GM12878 (cell line): ENCODE results near the gene CACTIN. TPM values are rescaled to one million over a fixed set of nuclear protein-coding genes. Genes with fewer than 3 reads are reported as not detected.
A peak's percentile ranks its signal among the peaks of the same experiment; 100 is the strongest.

Experiments used
- ASH2L ChIP-seq: fragments of 300-600, 200-600 bp; sonication (generic); IDR thresholded peaks from 2 replicates; pipeline ENCODE4 v1.6.1; 2017; ENCODE audit warnings: low read depth, mild to moderate bottlenecking, borderline replicate concordance
- EGR1 ChIP-seq, 2 experiments: IDR thresholded peaks; 1 replicate in 1 of 2; 2 replicates in 1 of 2; pipeline ENCODE4 v1.6.1; 2011 to 2012; ENCODE audit warnings: low read depth in 2 of 2, low read length in 2 of 2, borderline replicate concordance in 1 of 2, mild to moderate bottlenecking in 1 of 2, moderate library complexity in 1 of 2
- EP300 ChIP-seq, 2 experiments: fragments of 150-350 bp in 1 of 2; IDR thresholded peaks; 2 replicates each; pipeline ENCODE4 v1.6.1; 2011 to 2012; ENCODE audit warnings: low read depth in 2 of 2, low read length in 2 of 2, borderline replicate concordance in 1 of 2, improper control_type of control experiment in 1 of 2, inconsistent platforms in 1 of 2; ENCODE audit not compliant: control insufficient read depth in 1 of 2
- ESRRA ChIP-seq: IDR thresholded peaks from 2 replicates; pipeline ENCODE4 v1.6.1; 2012; ENCODE audit warnings: mild to moderate bottlenecking, low read length, improper control_type of control experiment
- EZH2 ChIP-seq: IDR thresholded peaks from 2 replicates; pipeline ENCODE4 v1.6.1; 2012; ENCODE audit warnings: low read depth, mild to moderate bottlenecking, control low read depth, inconsistent platforms, low read length, borderline replicate concordance; ENCODE audit not compliant: control insufficient read depth
- FOXK2 ChIP-seq: fragments of 450-650 bp; IDR thresholded peaks from 2 replicates; pipeline ENCODE4 v1.6.1; 2017; ENCODE audit warnings: mild to moderate bottlenecking, moderate library complexity
- GABPA ChIP-seq: IDR thresholded peaks from 2 replicates; pipeline ENCODE4 v1.6.1; 2014; ENCODE audit warnings: antibody characterized with exemption, low read depth, mild to moderate bottlenecking, inconsistent platforms
- GATAD2B ChIP-seq: fragments of 450-650 bp; conservative IDR thresholded peaks from 2 replicates; pipeline ENCODE4 v1.6.1; 2017; ENCODE audit warnings: low read depth, mild to moderate bottlenecking, moderate library complexity
- HCFC1 ChIP-seq: fragments of 150-350 bp; IDR thresholded peaks from 2 replicates; pipeline ENCODE4 v1.6.1; 2014; ENCODE audit warnings: low read length
- HDGF ChIP-seq: fragments of 450-650 bp; IDR thresholded peaks from 2 replicates; pipeline ENCODE4 v1.6.1; 2016; ENCODE audit warnings: antibody characterized with exemption
- LARP7 ChIP-seq: fragments of 450-650 bp; IDR thresholded peaks from 2 replicates; pipeline ENCODE4 v1.6.1; 2017; ENCODE audit warnings: mild to moderate bottlenecking
- MAX ChIP-seq: IDR thresholded peaks from 2 replicates; pipeline ENCODE4 v1.6.1; 2012; ENCODE audit warnings: low read depth, low read length, improper control_type of control experiment
- MYB ChIP-seq: fragments of 150-350 bp; IDR thresholded peaks from 2 replicates; pipeline ENCODE4 v1.6.1; 2014; ENCODE audit warnings: mild to moderate bottlenecking, low read depth, low read length, borderline replicate concordance
- NFIC ChIP-seq: IDR thresholded peaks from 2 replicates; pipeline ENCODE4 v1.6.1; 2012; ENCODE audit warnings: low read depth, mild to moderate bottlenecking, inconsistent platforms, low read length, moderate library complexity
- NRF1 ChIP-seq: conservative IDR thresholded peaks from 2 replicates; pipeline ENCODE4 v1.6.1; 2011; ENCODE audit warnings: mild to moderate bottlenecking, low read depth, low read length, improper control_type of control experiment
- PAX8 ChIP-seq: fragments of 450-650 bp; IDR thresholded peaks from 2 replicates; pipeline ENCODE4 v1.6.1; 2017; ENCODE audit warnings: mild to moderate bottlenecking, moderate library complexity
- POLR2AphosphoS2 ChIP-seq: IDR thresholded peaks from 2 replicates; pipeline ENCODE4 v1.6.1; 2011; ENCODE audit warnings: low read depth, mild to moderate bottlenecking, low read length, improper control_type of control experiment, moderate library complexity
- RAD51 ChIP-seq: fragments of 450-650 bp; IDR thresholded peaks from 2 replicates; pipeline ENCODE4 v1.6.1; 2016; ENCODE audit warnings: moderate library complexity, mild to moderate bottlenecking, inconsistent platforms
- RBBP5 ChIP-seq: fragments of 200-600 bp; sonication (generic); conservative IDR thresholded peaks from 2 replicates; pipeline ENCODE4 v1.6.1; 2016
- RCOR1 ChIP-seq: conservative IDR thresholded peaks from 2 replicates; pipeline ENCODE4 v1.6.1; 2012; ENCODE audit warnings: low read depth, low read length, improper control_type of control experiment
- RELA ChIP-seq: fragments of 450-650 bp; IDR thresholded peaks from 2 replicates; pipeline ENCODE4 v1.8.0; 2014; ENCODE audit warnings: borderline replicate concordance; ENCODE audit not compliant: partially characterized antibody
- SIN3A ChIP-seq: IDR thresholded peaks from 2 replicates; pipeline ENCODE4 v1.6.1; 2012; ENCODE audit warnings: low read depth, low read length, improper control_type of control experiment
- ZNF274 ChIP-seq: IDR thresholded peaks from one replicate; pipeline ENCODE4 v1.8.0; 2011; ENCODE audit not compliant: insufficient read length, insufficient read depth
- polyA plus RNA-seq, 11 experiments: library from polyadenylated mRNA; depleted of rRNA in 4 of 11; unstranded in 6 of 11; stranded (reverse) in 5 of 11; fragments of >200 nt; fragmentation: Nextera tagmentation in 4 of 11; fragmentation: Illumina TruSeq in 1 of 11; extraction: Ambion mirVana in 4 of 11; extraction: Trizol in 1 of 11; gene quantifications; 1 replicate in 1 of 11; 2 replicates in 10 of 11; pipeline versions ENCODE4 v1.2.1 to v1.2.3, GENCODE V29; 2011 to 2016; ENCODE audit warnings: inconsistent platforms in 2 of 11, missing spikeins in 2 of 11, low read depth in 1 of 11
- total RNA-seq, 4 experiments: library from RNA; depleted of rRNA in 3 of 4; stranded (reverse); fragments of >200 nt in 3 of 4; fragmentation: Illumina TruSeq in 1 of 4; extraction: Trizol in 1 of 4; gene quantifications; 2 replicates each; pipeline versions ENCODE4 v1.2.1 to v1.2.3, GENCODE V29; 2013 to 2021
- TF ChIP-seq, protein P1 (sequence below): IDR thresholded peaks from 2 replicates; pipeline ENCODE4 v1.6.1; 2012; ENCODE audit warnings: low read length, inconsistent platforms
- TF ChIP-seq, protein P2 (sequence below): IDR thresholded peaks from 2 replicates; pipeline ENCODE4 v1.6.1; 2011; ENCODE audit warnings: borderline replicate concordance, low read depth, mild to moderate bottlenecking, moderate library complexity, mixed read lengths, low read length; ENCODE audit not compliant: insufficient read depth; ENCODE audit errors: extremely low read length

CACTIN gene
- total and polyA plus RNA-seq, 10 of the 15 experiments (the other 5 are each of a cell fraction or from before 2014, with no cell fraction given), result 0.40 to 31.4 (median 12.5) TPM

DNA sequence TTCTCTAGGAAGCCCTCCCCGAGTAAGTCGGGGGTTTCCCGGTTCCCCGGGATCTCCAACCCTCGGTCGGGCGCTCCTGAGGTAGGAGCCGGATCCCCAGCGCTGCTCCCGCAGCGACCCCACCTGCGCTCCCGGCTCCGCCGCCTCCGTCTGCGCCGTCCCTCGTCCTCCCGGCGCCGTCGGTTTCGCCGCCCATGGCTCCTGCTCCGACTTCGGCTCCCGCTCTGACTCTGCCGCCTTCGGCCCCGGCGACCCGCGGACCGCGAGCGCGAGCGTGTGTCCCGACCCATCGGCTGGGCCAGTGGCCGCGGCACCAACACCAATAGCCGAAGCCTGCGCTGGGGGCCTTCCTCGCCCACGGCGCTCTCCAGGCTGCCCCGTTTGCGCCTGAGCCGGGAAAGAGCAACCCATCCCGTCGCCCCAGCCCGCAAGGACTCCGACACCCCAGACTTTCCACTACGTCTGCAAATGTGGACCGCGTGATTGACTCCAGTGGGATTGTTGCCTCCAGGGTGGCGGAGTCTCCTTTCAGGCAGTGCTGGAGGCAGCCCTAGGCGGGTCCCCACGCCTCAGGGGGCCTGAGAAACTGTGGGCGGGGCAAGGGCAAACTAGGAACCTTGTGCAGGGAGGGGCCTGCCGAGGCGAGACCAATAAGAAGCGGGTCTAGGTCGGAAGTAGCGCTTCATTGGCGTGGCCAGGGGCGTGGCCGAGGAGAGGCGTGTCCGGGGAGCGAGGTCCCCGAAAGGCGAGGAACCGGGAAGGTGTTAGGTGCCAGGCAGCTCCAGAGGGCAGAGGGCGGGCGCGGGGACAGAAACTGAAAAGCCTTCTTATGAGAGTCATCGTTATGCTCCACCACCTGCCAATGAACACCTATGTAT lies at the start of gene CACTIN (continued):
- TF ChIP-seq SIN3A (peak; percentile 90), LARP7 (peak; percentile 92), HCFC1 (peak; percentile 87), RBBP5 (no peak), POLR2AphosphoS2 (peak; percentile 92), EP300 (IDR thresholded peaks at IDR 0.05; ENCODE audit: borderline replicate concordance in 1 of 2, control insufficient read depth in 1 of 2, low read depth in 2 of 2, low read length in 2 of 2) (0 out of 4 replicates have a peak, but pooled peaks of 1 of the 2 experiments have one; percentile 20), FOXK2 (peak; percentile 78), NFIC (no peak), RAD51 (no peak), MAX (peak; percentile 96), EZH2 (no peak), RCOR1 (no peak), ESRRA (0 out of 2 replicates have a peak, but pooled peaks have one; percentile 21), GATAD2B (peak; percentile 32; the same call in 1 of the 2 replicates), ZNF274 (no peak), RELA (peak; percentile 68), HDGF (peak; percentile 96), EGR1 (IDR thresholded peaks at IDR 0.05; ENCODE audit: borderline replicate concordance in 1 of 2, low read depth in 2 of 2, low read length in 2 of 2) (peak; percentile 20 to 62), NRF1 (0 out of 2 replicates have a peak, but pooled peaks have one; percentile 17), ASH2L (peak; percentile 92; the same call in 1 of the 2 replicates), PAX8 (no peak), GABPA (no peak), MYB (peak; percentile 100)
- TF ChIP-seq, protein P1, sequence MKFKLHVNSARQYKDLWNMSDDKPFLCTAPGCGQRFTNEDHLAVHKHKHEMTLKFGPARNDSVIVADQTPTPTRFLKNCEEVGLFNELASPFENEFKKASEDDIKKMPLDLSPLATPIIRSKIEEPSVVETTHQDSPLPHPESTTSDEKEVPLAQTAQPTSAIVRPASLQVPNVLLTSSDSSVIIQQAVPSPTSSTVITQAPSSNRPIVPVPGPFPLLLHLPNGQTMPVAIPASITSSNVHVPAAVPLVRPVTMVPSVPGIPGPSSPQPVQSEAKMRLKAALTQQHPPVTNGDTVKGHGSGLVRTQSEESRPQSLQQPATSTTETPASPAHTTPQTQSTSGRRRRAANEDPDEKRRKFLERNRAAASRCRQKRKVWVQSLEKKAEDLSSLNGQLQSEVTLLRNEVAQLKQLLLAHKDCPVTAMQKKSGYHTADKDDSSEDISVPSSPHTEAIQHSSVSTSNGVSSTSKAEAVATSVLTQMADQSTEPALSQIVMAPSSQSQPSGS, result no peak
- TF ChIP-seq, protein P2, sequence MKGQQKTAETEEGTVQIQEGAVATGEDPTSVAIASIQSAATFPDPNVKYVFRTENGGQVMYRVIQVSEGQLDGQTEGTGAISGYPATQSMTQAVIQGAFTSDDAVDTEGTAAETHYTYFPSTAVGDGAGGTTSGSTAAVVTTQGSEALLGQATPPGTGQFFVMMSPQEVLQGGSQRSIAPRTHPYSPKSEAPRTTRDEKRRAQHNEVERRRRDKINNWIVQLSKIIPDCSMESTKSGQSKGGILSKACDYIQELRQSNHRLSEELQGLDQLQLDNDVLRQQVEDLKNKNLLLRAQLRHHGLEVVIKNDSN, result no peak
